Mucosa of descending colon (tissue), 3 donors: ENCODE results near the gene DHX34. TPM values are rescaled to one million over a fixed set of nuclear protein-coding genes. Genes with fewer than 3 reads are reported as not detected.
"Not testable (repeated sequence)": the region's sequence is repeated elsewhere in the genome, so short reads cannot be mapped to it uniquely, and the experiment has no call there.

Source experiments
- ATAC-seq: fragments of 200-7000 bp; cut with Tn5 transposase; one replicate; pipeline ENCODE4 v1.9.1; 2020; ENCODE audit warnings: mild to moderate bottlenecking, moderate library complexity
- DNase-seq, 3 donors: peaks; one replicate each; pipeline ENCODE4 v3.0.0-alpha.2; 2020
- H3K36me3 ChIP-seq: fragments of 200-600 bp; one replicate; pipeline ENCODE4 v1.8.0; 2021; ENCODE audit warnings: low read depth, mild to moderate bottlenecking
- H3K4me1 ChIP-seq: fragments of 200-600 bp; one replicate; pipeline ENCODE4 v1.8.0; 2021; ENCODE audit warnings: low read depth, mild to moderate bottlenecking
- H3K4me3 ChIP-seq: fragments of 200-600 bp; one replicate; pipeline ENCODE4 v1.8.0; 2021; ENCODE audit warnings: mild to moderate bottlenecking
- H3K9me3 ChIP-seq: fragments of 200-600 bp; one replicate; pipeline ENCODE4 v1.8.0; 2021; ENCODE audit warnings: mild to moderate bottlenecking
- CTCF ChIP-seq: fragments of 200-600 bp; IDR thresholded peaks from one replicate; pipeline ENCODE4 v1.8.0; 2022; ENCODE audit warnings: antibody characterized with exemption, mild to moderate bottlenecking
- intact Hi-C, 2 donors: fragments of 100-400 bp; cut with DNase I in 1 of 2; cut with micrococcal nuclease in 1 of 2; formaldehyde crosslinking; loops; one replicate each; pipeline versions ENCODE4 v1.11.0 to v1.11.1; 2022; cut with DNase I, micrococcal nuclease
- total RNA-seq, 3 donors: library from RNA; stranded (reverse); fragmentation: NEBNext Ultra II Directional in 2 of 3; extraction: Animal tissue kit (Norgen Biotek cat#: 25700) in 2 of 3; gene quantifications; one replicate each; pipeline versions ENCODE4 v1.2.1 to v1.2.4, GENCODE V29; 2021 to 2023
- donor health status: DM: no; HTN: no; CAD: no; lungs with moderate emphysema.
- donor health status: DM: no; HTN: no; CAD: no.
- donor health status: DM: no; HTN: yes; CAD: no.

Gene DHX34
- total RNA-seq, 3 donors from 2014 or later: 8.7 to 12.3 (median 11.0) TPM

- Histone ChIP-seq H3K9me3 (no peaks in the 10 kb centered on the region), H3K4me1 (no peaks in the 10 kb centered on the region), H3K4me3 (no peak overlapping the region), H3K36me3 (no peaks in the 10 kb centered on the region)
- intact Hi-C loops: no loop called here
- DNase-seq (no peak), ATAC-seq (no peak)
- TF ChIP-seq CTCF: no peak
These were observed 17.6 kb upstream of the DHX34 start for GRCh38 chr19:47331490-47331889.

GRCh38 chr19:47331931-47332547 is 17.1 kb upstream of the DHX34 start, which contains the start of gene C5AR2:
TSS of gene C5AR2 (plus strand) at chr19:47332175. CDS start at chr19:47340800, 8,625 bp downstream.
- no peak within 1 kb of the TSS for H3K4me3 ChIP-seq
- intact Hi-C loops: no loop called here
- peak; percentile 28 for ATAC-seq

GRCh38 chr19:47336765-47337718 is 12.1 kb upstream of the DHX34 start:
- intact Hi-C loops, H3K4me3 ChIP-seq, H3K9me3 ChIP-seq, H3K4me1 ChIP-seq, H3K36me3 ChIP-seq: not testable (repeated sequence)
- ATAC-seq (peak; percentile 72), DNase-seq (peak in 2 of 3 donors; percentile 41 to 66)

More at GRCh38 chr19:47331931-47332547, 17.1 kb upstream of the DHX34 start, which contains the start of gene C5AR2:
- Histone ChIP-seq H3K9me3 (no peaks in the 10 kb centered on the region), H3K36me3 (no peaks in the 10 kb centered on the region), H3K4me1 (no peaks in the 10 kb centered on the region)
- DNase-seq: no peak
- no peak for TF ChIP-seq CTCF

- ATAC-seq (no peak), DNase-seq (no peak)
- H3K4me1 ChIP-seq: no peaks in the 10 kb centered on the region
- no peaks in the 10 kb centered on the region for H3K9me3 ChIP-seq
- intact Hi-C loops: no loop called here
- TF ChIP-seq CTCF: no peak
- H3K4me3 ChIP-seq: no peak overlapping the region
- no peaks in the 10 kb centered on the region for H3K36me3 ChIP-seq
These were observed 9.8 kb upstream of the DHX34 start for GRCh38 chr19:47339196-47339880.

- no peak for ATAC-seq
These were observed 8.5 kb upstream of the DHX34 start for GRCh38 chr19:47340477-47341208.

More at GRCh38 chr19:47340477-47341208, 8.5 kb upstream of the DHX34 start:
- Histone ChIP-seq H3K36me3 (no peaks in the 10 kb centered on the region), H3K9me3 (no peaks in the 10 kb centered on the region), H3K4me1 (no peaks in the 10 kb centered on the region), H3K4me3 (no peak overlapping the region)
- no peak for DNase-seq
- intact Hi-C loops: no loop called here
- TF ChIP-seq CTCF: no peak
